HEK293 (cell line): ENCODE data around the gene NOC2L.

Source experiments
- BCL11B ChIP-seq: fragments of 450-650 bp; formaldehyde crosslinking; IDR thresholded peaks from 2 replicates; pipeline ENCODE4 v1.5.1; 2016; ENCODE audit warnings: low read depth, missing biosample characterization, missing genetic modification characterization
- TCF7L2 ChIP-seq: IDR thresholded peaks from 2 replicates; pipeline ENCODE4 v1.6.1; 2011; ENCODE audit warnings: low read depth, mild to moderate bottlenecking, inconsistent platforms, low read length, moderate library complexity, borderline replicate concordance
- TRIM28 ChIP-seq: IDR thresholded peaks from 2 replicates; pipeline ENCODE4 v1.6.1; 2011; ENCODE audit warnings: low read length, control low read depth, borderline replicate concordance
- YY1 ChIP-seq: fragments of 450-650 bp; formaldehyde crosslinking; IDR thresholded peaks from 2 replicates; pipeline ENCODE4 v1.5.1; 2018; ENCODE audit warnings: missing biosample characterization, missing genetic modification characterization
- ZNF174 ChIP-seq: fragments of 450-650 bp; formaldehyde crosslinking; IDR thresholded peaks from 2 replicates; pipeline ENCODE4 v1.5.0; 2017; ENCODE audit warnings: missing biosample characterization, mild to moderate bottlenecking, missing genetic modification characterization
- ZNF202 ChIP-seq: fragments of 450-650 bp; formaldehyde crosslinking; IDR thresholded peaks from 2 replicates; pipeline ENCODE4 v1.5.1; 2016; ENCODE audit warnings: missing biosample characterization, missing genetic modification characterization, borderline replicate concordance
- ZNF24 ChIP-seq: fragments of 450-650 bp; formaldehyde crosslinking; IDR thresholded peaks from 2 replicates; pipeline ENCODE4 v1.5.1; 2016; ENCODE audit warnings: missing biosample characterization, missing genetic modification characterization
- ZNF366 ChIP-seq: fragments of 450-650 bp; formaldehyde crosslinking; conservative IDR thresholded peaks from 2 replicates; pipeline ENCODE4 v1.5.1; 2016; ENCODE audit warnings: missing biosample characterization, missing genetic modification characterization
- ZNF558 ChIP-seq: fragments of 450-650 bp; formaldehyde crosslinking; IDR thresholded peaks from 2 replicates; pipeline ENCODE4 v1.5.1; 2016; ENCODE audit warnings: missing biosample characterization, missing genetic modification characterization
- ZNF843 ChIP-seq: fragments of 450-650 bp; formaldehyde crosslinking; IDR thresholded peaks from 2 replicates; pipeline ENCODE4 v1.5.1; 2016; ENCODE audit warnings: missing biosample characterization, missing genetic modification characterization
- ZSCAN30 ChIP-seq: fragments of 450-650 bp; IDR thresholded peaks from 2 replicates; pipeline ENCODE4 v1.5.1; 2018; ENCODE audit warnings: missing biosample characterization, mild to moderate bottlenecking, missing genetic modification characterization, moderate library complexity
- TF ChIP-seq, protein P1 (sequence below): fragments of 450-650 bp; formaldehyde crosslinking; IDR thresholded peaks from 2 replicates; pipeline ENCODE4 v1.5.1; 2016; ENCODE audit warnings: missing biosample characterization, missing genetic modification characterization
- TF ChIP-seq, protein P2 (sequence below): fragments of 450-650 bp; formaldehyde crosslinking; IDR thresholded peaks from 2 replicates; pipeline ENCODE4 v1.5.1; 2016; ENCODE audit warnings: missing biosample characterization, missing genetic modification characterization
- TF ChIP-seq, protein P3 (sequence below): fragments of 450-650 bp; formaldehyde crosslinking; conservative IDR thresholded peaks from 2 replicates; pipeline ENCODE4 v1.5.1; 2016; ENCODE audit warnings: low read depth, missing biosample characterization, missing genetic modification characterization

DNA sequence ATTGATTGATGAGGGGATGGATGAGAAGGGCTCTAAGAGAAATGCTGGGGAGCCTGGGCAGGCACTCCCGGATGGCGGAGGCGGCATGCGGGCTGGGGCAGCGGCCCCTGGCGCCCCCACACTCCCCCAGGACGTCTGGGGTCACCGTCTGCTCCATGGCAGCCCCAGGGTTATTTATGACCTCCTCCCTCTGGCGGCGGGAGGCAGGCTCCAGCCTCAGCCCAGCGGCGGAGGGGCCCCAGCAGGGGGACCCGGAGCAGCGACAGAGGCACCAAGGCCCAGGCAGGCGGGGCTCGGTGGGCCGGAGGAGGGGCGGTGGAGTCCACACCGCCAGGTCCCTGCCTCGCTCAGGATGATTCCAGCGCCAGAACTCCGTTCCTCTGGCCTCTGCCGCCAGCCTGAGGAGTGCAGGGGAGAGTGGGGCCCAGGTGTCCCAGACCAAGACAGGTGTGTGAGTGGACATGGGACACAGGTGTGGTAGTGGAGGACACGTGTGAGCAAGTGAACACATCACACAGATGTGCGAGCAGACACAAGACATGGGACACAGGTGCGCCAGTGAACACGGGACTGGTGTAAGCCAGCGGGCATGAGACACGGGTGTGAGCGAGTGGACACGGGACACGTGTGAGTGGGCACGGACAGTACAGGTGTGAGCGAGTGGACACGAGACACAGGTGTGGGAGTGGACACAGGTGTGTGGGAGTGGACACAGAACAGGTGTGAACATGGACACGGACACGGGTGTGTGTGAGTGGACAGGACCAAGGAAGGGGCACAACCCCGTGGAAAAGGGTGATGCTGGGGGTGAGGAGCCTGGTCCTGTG, 37.8 kb downstream of the NOC2L start:
- TF ChIP-seq ZNF366 (tag by site-specific recombination) (no peak), YY1 (peak; percentile 60; the same call in 1 of the 2 replicates), ZNF24 (tag by site-specific recombination) (peak; percentile 79; the same call in 1 of the 2 replicates), ZNF843 (tag by site-specific recombination) (peak; percentile 71; the same call in 1 of the 2 replicates), ZNF558 (tag by site-specific recombination) (no peak), ZNF174 (tag by site-specific recombination) (no peak), ZSCAN30 (tag by site-specific recombination) (peak; percentile 99), TRIM28 (no peak), BCL11B (tag by site-specific recombination) (peak; percentile 64), TCF7L2 (no peak), ZNF202 (tag by site-specific recombination) (no peak)
- TF ChIP-seq, protein P1, sequence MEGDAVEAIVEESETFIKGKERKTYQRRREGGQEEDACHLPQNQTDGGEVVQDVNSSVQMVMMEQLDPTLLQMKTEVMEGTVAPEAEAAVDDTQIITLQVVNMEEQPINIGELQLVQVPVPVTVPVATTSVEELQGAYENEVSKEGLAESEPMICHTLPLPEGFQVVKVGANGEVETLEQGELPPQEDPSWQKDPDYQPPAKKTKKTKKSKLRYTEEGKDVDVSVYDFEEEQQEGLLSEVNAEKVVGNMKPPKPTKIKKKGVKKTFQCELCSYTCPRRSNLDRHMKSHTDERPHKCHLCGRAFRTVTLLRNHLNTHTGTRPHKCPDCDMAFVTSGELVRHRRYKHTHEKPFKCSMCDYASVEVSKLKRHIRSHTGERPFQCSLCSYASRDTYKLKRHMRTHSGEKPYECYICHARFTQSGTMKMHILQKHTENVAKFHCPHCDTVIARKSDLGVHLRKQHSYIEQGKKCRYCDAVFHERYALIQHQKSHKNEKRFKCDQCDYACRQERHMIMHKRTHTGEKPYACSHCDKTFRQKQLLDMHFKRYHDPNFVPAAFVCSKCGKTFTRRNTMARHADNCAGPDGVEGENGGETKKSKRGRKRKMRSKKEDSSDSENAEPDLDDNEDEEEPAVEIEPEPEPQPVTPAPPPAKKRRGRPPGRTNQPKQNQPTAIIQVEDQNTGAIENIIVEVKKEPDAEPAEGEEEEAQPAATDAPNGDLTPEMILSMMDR = peak; percentile 86
- TF ChIP-seq, protein P2, sequence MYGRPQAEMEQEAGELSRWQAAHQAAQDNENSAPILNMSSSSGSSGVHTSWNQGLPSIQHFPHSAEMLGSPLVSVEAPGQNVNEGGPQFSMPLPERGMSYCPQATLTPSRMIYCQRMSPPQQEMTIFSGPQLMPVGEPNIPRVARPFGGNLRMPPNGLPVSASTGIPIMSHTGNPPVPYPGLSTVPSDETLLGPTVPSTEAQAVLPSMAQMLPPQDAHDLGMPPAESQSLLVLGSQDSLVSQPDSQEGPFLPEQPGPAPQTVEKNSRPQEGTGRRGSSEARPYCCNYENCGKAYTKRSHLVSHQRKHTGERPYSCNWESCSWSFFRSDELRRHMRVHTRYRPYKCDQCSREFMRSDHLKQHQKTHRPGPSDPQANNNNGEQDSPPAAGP (tag by site-specific recombination) = peak; percentile 93
- TF ChIP-seq, protein P3, sequence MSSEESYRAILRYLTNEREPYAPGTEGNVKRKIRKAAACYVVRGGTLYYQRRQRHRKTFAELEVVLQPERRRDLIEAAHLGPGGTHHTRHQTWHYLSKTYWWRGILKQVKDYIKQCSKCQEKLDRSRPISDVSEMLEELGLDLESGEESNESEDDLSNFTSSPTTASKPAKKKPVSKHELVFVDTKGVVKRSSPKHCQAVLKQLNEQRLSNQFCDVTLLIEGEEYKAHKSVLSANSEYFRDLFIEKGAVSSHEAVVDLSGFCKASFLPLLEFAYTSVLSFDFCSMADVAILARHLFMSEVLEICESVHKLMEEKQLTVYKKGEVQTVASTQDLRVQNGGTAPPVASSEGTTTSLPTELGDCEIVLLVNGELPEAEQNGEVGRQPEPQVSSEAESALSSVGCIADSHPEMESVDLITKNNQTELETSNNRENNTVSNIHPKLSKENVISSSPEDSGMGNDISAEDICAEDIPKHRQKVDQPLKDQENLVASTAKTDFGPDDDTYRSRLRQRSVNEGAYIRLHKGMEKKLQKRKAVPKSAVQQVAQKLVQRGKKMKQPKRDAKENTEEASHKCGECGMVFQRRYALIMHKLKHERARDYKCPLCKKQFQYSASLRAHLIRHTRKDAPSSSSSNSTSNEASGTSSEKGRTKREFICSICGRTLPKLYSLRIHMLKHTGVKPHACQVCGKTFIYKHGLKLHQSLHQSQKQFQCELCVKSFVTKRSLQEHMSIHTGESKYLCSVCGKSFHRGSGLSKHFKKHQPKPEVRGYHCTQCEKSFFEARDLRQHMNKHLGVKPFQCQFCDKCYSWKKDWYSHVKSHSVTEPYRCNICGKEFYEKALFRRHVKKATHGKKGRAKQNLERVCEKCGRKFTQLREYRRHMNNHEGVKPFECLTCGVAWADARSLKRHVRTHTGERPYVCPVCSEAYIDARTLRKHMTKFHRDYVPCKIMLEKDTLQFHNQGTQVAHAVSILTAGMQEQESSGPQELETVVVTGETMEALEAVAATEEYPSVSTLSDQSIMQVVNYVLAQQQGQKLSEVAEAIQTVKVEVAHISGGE (tag by site-specific recombination) = peak; percentile 44; the same call in 1 of the 2 replicates
